MG63 (cell line): ENCODE data around the gene SLC6A12. TPM values are rescaled to one million over a fixed set of nuclear protein-coding genes. Genes with fewer than 3 reads are reported as not detected.
A peak's percentile ranks its signal among the peaks of the same experiment; 100 is the strongest.

Source experiments
- DNase-seq: peaks from one replicate; pipeline ENCODE4 v3.0.0-alpha.2; 2020
- H3K27me3 ChIP-seq: fragments of 250-450 bp; sonication (Bioruptor Pico); 2 replicates; pipeline ENCODE4 v1.5.1; 2020; ENCODE audit warnings: mild to moderate bottlenecking, moderate library complexity
- H3K36me3 ChIP-seq: fragments of 250-450 bp; sonication (Bioruptor Pico); 2 replicates; pipeline ENCODE4 v1.5.1; 2020; ENCODE audit warnings: mild to moderate bottlenecking, moderate library complexity
- H3K4me3 ChIP-seq: fragments of 250-450 bp; sonication (Bioruptor Pico); 2 replicates; pipeline ENCODE4 v1.5.1; 2020; ENCODE audit warnings: mild to moderate bottlenecking, moderate library complexity
- H3K9me3 ChIP-seq: fragments of 250-450 bp; sonication (Bioruptor Pico); 2 replicates; pipeline ENCODE4 v1.5.1; 2020; ENCODE audit warnings: mild to moderate bottlenecking, moderate library complexity
- total RNA-seq: library from RNA; depleted of rRNA; stranded (reverse); fragments of >200 nt; shearing (Covaris generic); gene quantifications from 2 replicates; pipeline ENCODE4 v1.2.3, GENCODE V29; 2014; ENCODE audit warnings: low replicate concordance

SLC6A12 gene
- total RNA-seq, 1 experiment from 2014 or later = not detected

DNA sequence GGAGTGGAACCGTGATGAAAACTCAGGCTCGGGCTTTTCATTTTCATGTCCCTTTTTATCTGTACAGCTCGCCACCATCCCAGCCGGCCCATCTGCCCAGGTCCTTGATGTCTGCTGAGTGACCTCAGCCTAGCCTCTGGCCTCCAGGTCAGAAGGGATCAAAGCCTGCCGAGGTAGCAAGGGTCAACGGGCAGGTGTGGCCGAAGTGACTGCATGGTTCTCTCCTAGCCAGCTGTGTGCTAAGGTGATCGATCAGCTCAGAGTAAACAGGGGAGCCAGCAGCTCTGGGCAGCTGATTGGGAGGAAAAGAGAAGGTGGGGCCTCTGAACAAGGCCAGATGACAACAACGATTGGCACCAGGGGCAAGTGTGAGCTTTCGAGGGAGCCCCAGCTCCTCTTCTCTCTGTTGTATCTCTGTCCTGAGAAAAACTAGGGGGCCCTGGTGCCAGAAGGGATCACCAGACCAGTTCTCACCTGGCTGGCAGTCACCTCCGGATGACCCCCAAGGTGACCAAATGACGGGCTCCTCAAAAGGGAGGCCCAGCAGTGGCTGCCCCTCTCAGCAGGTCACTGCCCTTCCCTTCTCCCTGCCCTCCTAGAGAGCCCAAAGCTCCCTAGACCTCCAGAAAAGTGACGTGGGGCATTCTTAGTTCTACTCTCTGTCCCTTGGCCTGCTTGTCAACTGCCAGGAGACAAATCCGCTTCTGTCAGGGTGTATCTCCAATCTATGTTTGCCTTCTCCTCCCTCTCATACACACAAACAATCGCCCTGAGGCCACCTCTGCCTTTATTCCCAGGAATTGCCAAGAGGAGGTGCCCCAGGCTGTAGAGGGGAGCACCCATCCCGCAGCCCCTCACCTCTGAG lies 3.4 kb downstream of the SLC6A12 start:
- Histone ChIP-seq H3K27me3 (peaks cover 3% of the 10 kb centered on the region; the same call in 1 of the 2 replicates), H3K4me3 (no peak overlapping the region), H3K36me3 (no peaks in the 10 kb centered on the region), H3K9me3 (no peaks in the 10 kb centered on the region)
- no peak for DNase-seq

DNA sequence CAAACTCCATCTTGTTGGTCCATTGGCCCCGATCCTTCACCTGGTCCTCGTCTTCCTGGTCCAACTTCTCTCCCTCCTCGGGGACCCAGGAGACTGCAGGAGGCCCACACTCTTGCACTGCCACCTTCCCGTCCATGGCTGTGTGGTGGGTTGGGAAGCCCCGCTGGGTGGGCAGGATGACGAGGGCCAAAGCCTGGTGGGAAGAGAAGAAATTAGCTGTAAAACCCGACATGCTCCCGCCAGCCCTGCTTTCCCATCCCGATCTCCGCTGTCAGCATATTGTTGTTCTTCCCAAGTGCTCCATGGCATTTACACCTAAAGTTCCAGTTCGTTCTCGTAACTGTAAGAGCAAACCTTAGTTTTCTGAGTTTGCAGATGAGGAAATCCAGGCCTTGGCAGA lies 4.1 kb downstream of the SLC6A12 start:
- no peak for DNase-seq
- no peaks in the 10 kb centered on the region for H3K36me3 ChIP-seq
- no peaks in the 10 kb centered on the region for H3K9me3 ChIP-seq
- H3K27me3 ChIP-seq = peaks cover 6% of the 10 kb centered on the region; the same call in 1 of the 2 replicates
- no peak overlapping the region for H3K4me3 ChIP-seq

DNA sequence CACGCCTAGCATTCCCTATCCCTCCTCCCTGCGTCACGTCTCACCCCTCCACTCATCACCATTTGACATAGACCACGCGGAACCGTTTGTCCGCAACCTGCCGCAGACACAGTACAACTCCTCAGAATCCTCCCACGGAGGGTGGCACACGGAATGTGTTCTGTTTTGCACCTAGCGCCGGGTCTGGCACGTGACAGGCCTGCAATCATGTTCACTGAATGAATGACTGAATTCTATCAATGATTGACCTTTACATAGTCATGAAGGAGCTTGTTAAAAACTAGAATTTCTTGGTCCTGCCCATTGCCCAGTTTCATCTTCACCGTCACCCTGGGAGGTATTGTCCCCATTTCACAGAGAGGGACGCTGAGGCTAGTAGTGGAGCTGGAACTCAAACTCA lies 4.7 kb downstream of the SLC6A12 start:
- Histone ChIP-seq H3K4me3 (no peak overlapping the region), H3K9me3 (no peaks in the 10 kb centered on the region), H3K27me3 (peaks cover 6% of the 10 kb centered on the region; the same call in 1 of the 2 replicates), H3K36me3 (no peaks in the 10 kb centered on the region)
- DNase-seq = no peak

DNA sequence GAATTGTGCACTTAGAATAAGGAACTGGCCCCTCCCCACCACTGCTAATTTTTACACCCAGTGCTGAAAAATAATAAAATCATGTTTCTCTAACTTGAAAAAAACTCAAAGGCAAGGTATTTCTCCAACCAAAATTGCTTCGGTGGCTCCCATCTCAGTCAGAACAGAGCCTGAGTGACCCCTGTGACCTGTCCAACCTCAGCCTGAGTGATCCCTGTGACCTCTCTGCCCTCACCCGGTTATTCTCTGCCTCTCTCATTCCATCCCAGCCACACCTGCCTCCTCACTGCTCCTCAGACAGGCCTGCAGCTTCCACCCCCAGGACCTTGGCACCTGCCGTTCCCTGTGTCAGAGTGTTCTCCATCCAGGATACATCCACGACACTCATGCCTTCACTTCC lies 5.1 kb downstream of the SLC6A12 start:
- no peak overlapping the region for H3K4me3 ChIP-seq
- no peaks in the 10 kb centered on the region for H3K9me3 ChIP-seq
- H3K36me3 ChIP-seq = no peaks in the 10 kb centered on the region
- no peak for DNase-seq
- H3K27me3 ChIP-seq = peaks cover 10% of the 10 kb centered on the region; the same call in 1 of the 2 replicates

DNA sequence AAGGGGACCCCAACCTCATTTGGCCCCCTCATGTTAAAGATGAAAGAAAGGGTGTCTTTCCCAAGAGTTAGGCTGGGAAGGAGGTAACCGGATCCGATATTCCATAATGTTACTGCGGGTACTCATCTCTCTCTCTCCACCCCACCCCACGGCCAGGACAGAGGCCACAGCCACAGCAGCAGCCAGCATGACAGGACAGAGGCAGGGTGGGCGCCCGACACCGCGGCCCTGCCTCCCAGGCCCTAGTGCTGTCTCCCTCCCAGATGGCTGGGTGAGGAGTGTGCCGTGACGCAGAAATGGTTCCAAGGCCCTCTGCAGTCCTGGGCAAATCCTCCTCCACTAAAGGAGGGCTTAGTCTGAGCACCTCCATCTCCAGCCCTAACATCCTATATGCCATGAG lies 6.2 kb downstream of the SLC6A12 start:
- Histone ChIP-seq H3K36me3 (no peaks in the 10 kb centered on the region), H3K27me3 (peaks cover 14% of the 10 kb centered on the region; the same call in 1 of the 2 replicates), H3K9me3 (no peaks in the 10 kb centered on the region), H3K4me3 (no peak overlapping the region)
- DNase-seq = no peak

DNA sequence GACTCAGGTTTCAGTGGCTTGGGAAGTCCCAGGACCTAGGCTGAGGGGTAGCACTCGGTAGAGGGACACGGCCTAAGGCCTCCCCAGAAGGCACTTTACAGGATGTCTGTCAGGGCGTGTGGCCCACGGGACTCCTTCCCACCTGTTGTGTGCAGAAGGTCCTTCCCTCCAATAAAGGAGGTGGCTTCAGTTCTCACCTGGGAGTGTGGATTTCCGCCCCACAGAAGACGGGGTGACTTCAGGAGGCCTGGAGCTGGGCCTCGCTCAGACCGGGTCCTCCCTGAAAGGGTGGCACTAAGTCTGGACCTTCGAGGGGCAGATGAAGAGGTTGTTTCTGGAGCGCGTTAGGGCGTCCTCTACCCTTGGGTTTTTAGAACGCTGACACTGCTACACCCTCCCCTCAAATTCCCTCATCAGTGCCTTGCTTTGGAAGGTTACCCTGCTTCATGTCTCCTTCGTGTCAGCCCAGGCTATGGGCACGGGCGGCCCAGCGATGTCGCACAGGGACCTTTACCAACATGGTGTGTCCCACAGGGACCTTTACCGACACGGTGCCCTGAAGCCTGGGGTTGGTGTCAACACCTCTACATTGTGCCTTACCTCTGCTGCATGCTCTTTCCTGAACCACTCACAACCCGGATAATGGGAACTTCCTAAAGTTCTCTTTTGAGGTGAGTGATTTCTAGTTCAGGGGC lies 7.1 kb downstream of the SLC6A12 start:
- Histone ChIP-seq H3K9me3 (no peaks in the 10 kb centered on the region), H3K4me3 (no peak overlapping the region), H3K27me3 (peaks cover 23% of the 10 kb centered on the region), H3K36me3 (no peaks in the 10 kb centered on the region)
- DNase-seq = no peak

DNA sequence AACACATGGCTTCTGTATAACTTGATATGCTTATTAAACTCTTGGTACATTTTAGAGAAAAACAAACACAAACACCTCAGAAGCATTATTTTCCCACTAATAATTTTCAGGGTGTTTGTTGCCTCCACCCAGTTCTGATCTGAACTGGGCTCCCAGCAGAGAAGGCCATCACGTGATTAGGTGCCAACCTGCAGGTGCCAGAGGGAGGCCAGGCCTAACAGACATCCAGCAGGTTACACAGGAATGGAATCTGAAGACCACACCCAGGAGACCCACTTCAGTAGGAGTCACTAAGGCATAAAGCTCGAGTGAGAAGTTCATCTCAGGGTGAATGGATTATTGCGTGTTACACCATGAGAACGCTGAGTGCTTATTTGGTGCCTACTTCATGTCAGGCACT lies 8.9 kb downstream of the SLC6A12 start:
- DNase-seq = no peak
- H3K27me3 ChIP-seq = peaks cover 34% of the 10 kb centered on the region
- no peak overlapping the region for H3K4me3 ChIP-seq
- no peaks in the 10 kb centered on the region for H3K9me3 ChIP-seq
- H3K36me3 ChIP-seq = no peaks in the 10 kb centered on the region

DNA sequence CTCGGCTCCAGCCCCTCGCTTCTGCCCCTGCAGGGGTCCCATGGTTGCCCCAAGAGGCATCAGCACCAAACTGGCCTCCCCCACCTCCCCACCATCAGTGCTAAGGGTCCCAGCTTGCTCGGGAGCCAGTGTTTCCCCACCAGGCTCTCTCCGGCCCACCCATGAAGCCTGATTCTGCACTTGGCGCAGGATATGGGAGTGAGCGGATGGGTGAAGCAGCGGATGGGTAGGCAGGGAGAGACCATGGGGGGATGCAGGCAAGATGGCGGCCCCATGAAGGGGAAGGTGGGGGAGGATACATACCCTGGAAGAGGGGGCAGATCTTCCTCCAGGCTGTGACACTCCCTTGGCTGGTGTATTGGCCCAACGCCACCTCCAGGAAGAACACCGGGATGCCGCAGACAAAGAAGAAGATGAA lies 9.7 kb downstream of the SLC6A12 start:
- Histone ChIP-seq H3K4me3 (no peak overlapping the region), H3K36me3 (no peaks in the 10 kb centered on the region), H3K9me3 (no peaks in the 10 kb centered on the region), H3K27me3 (peaks cover 40% of the 10 kb centered on the region)
- DNase-seq = no peak

DNA sequence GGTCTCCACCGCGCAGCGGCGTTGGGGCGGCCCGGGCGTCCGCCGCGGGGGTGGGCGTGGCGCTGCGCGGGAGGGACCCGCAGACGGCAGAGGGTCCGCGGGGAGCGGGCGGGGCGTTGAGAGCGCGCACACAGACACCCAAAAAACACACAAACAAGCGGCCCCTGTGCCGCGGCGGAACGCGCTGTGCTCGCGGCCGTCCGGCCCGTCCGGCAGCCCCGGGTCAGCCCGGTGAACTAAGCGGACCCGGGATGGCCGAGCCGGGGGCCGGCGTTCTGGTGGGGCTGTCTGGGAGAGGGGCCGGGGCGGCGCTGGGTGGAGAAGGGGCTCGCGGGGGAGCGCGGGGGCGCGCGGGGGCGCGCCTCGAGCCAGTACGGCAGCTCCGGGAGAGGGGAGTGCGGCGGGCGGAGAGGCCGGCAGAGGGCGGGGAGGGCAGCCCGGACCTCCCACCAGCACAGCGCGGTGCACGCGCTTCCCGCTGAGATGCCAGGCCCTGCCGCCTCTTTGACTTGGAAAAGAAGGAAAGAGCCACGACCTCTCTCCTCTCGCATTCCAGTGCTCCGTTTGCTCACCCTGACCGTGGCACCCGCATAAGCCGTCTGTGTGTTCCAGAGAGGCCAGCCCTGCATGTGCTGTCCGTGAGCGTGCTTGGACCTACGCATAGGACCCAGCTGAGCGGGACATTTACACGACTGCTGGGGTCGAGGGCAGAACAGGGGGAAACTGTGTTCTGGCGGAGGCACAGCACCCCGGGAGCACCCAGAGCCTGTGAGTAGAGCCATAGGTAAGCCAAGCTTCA lies 10.3 kb downstream of the SLC6A12 start:
- Histone ChIP-seq H3K27me3 (peaks cover 42% of the 10 kb centered on the region), H3K4me3 (peak overlapping the region; percentile 45)
- DNase-seq = peak; percentile 46

DNA sequence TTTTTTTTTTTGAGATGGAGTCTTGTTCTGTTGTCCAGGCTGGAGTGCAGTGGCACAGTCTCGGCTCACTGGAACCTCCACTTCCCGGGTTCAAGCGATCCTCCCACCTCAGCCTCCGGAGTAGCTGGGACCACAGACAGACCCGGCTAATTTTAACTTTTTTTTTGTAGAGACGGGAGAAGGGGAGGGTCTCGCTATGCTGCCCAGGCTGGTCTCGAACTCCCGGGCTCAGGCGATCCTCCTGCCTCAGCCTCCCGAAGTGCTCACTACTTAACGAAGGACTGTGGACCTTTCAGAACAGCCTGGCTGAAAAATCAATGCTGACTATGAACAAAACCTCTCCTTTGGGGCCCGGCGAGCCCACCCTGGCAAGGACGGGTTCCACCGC lies 10.9 kb downstream of the SLC6A12 start:
- no peak for DNase-seq
- Histone ChIP-seq H3K9me3 (no peaks in the 10 kb centered on the region), H3K36me3 (no peaks in the 10 kb centered on the region), H3K27me3 (peaks cover 42% of the 10 kb centered on the region), H3K4me3 (no peak overlapping the region)

More for the DNA sequence above, 10.3 kb downstream of the SLC6A12 start:
- H3K9me3 ChIP-seq = no peaks in the 10 kb centered on the region
- H3K36me3 ChIP-seq = no peaks in the 10 kb centered on the region

DNA sequence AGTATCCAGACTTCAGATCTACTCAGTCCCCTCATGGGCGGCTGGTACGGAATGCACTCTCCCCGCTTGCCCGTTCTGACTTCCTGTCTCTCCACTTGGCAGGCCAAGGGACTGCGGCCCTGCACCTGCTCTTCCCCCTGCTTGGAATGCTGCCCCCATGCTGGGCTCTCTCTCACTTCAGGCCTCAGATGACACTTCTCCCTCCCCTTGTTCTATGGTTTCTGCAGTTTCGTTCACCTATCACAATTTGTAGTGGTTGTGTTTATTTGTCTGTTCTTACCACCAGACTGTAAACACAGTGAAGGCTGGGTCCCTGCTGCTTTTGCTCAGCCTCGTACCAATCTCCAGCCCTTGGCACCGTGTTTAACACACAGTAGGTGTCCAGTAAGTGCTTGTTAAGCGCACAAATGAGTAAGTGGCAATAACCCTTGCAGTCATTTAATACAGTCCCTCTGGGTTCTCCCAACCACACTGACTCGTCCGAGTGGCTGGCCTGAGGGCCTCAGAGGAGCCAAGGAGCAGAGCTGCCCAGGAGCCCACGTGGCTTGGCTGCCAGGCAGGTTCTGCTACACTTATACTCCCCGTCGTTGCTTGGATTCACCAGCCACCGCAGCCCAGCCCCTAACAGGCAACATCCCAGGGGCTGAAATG lies 11.8 kb downstream of the SLC6A12 start:
- Histone ChIP-seq H3K9me3 (no peaks in the 10 kb centered on the region), H3K4me3 (no peak overlapping the region), H3K27me3 (peaks cover 42% of the 10 kb centered on the region), H3K36me3 (no peaks in the 10 kb centered on the region)
- DNase-seq = peak; percentile 39

DNA sequence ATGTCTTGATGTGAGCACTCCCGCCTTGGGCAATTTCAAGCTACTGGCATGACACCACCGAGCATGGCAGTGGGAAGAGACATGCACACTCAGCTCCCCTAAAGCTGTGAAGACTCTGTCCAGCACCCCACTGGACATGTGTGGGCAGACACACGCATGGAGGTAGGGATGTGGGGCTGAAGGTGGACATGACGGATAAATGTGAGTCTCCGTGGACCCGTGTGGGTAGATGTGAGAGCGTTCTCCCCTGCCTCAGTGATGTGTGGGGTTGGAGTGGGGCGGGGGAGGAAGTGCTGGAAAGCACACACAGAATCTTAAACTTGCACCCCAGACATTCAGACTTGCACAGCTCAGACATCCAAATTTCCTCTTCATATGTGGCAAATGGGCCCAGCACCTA lies 12.6 kb downstream of the SLC6A12 start:
- no peak for DNase-seq
- Histone ChIP-seq H3K36me3 (no peaks in the 10 kb centered on the region), H3K27me3 (peaks cover 42% of the 10 kb centered on the region), H3K4me3 (no peak overlapping the region), H3K9me3 (no peaks in the 10 kb centered on the region)

DNA sequence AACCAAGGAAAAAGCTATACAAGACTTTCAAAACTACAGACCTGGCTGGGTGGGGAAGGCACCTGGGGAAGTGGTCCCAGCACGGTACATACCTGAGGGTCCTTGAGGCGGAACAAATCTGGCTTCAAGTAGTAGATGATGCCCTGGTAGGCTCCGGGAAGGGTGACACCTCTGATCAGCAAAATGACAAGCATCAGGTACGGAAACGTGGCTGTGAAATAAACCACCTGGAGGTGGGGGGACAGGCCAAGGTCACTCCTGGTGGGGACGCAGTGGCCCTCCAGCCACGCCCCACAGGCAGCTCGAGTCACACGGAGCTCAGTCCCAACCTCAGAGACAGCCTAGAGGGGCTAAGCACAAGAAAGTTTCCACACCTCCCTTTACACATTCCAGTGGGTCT lies 15.3 kb downstream of the SLC6A12 start:
- no peak for DNase-seq
- Histone ChIP-seq H3K27me3 (peaks cover 38% of the 10 kb centered on the region), H3K36me3 (no peaks in the 10 kb centered on the region), H3K9me3 (no peaks in the 10 kb centered on the region), H3K4me3 (no peak overlapping the region)

DNA sequence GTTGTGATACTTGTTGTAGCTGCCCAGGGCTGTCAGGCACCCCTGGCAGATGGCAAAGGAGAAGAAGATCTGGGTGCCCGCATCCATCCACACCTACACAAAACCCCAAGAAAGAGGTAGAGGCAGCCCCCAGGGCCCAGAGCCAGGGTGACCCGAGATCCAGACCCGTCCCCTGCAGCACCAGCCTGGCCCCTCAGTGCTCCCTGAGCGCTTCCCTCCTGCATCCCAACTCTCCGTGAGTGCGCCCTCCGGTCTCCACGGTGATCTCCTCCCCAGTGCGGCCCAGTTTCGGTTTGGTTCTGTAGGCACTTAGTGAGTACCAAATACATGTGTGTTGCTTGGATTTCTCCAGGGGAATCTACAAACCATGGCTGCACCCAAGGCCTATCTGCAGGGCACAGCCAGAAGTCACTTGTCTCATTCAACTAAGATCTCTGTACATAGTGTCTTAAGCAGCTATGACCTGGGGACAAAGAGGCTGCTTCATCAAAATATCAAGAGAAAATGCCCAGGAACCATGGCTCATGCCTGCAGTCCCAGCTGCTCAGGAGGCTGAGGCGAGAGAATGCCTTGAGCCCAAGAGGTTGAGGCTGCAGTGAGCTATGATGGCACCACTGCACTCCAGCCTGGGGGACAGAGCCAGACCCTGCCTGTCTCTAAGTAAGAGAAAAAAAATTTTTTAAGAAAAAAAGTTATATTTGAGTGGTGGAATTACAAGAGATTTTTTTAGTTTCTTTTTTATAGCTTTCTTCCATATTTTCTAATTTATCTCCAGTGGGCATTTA lies 15.9 kb downstream of the SLC6A12 start:
- Histone ChIP-seq H3K27me3 (peaks cover 37% of the 10 kb centered on the region), H3K4me3 (no peak overlapping the region), H3K36me3 (no peaks in the 10 kb centered on the region), H3K9me3 (no peaks in the 10 kb centered on the region)
- DNase-seq = no peak

DNA sequence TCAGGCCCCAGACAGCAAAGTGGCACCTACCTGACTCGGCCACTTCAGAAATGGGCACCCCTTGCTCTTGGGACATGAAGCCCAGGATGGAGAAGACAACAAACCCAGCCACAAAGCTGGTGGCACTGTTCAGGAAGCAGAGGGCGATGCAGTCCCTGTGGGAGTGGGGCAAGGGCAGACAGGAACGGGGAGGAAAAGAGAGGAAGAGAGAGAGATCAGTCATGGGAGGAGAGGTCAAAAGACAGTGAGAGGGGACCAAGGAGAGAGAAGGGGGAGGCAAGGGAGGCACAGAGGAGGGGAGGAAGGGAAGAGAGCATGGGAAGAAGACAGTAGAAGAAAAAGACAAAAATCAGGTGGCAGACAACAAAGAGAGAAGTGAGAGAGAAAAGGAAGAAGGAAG lies 16.6 kb downstream of the SLC6A12 start:
- Histone ChIP-seq H3K27me3 (peaks cover 31% of the 10 kb centered on the region), H3K36me3 (no peaks in the 10 kb centered on the region), H3K9me3 (no peaks in the 10 kb centered on the region), H3K4me3 (no peak overlapping the region)
- no peak for DNase-seq

DNA sequence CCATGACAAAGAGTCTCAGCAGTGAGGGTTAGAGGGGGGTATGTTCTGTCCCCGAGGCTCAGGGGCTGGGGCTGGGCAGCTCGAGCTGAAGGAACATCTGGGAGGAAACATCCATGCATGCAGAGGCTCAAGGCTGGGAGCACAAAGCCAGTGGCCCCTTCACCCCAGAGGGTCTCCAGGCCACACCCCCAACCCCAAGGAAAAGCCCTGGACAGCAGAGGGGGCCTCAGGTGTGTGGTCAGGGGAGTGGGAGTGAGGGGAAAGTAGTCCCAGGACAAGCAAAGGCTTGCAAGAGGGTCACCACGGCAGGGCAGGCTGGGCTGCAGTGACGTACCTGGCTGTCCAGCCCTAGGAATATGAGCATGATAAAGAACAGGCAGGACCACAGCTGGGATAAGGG lies 17.5 kb downstream of the SLC6A12 start:
- DNase-seq = no peak
- Histone ChIP-seq H3K36me3 (no peaks in the 10 kb centered on the region), H3K27me3 (peaks cover 29% of the 10 kb centered on the region), H3K9me3 (no peaks in the 10 kb centered on the region), H3K4me3 (no peak overlapping the region)
